Progenitor cell of endocrine pancreas (in vitro differentiated cells): ENCODE results near the gene F2RL3. TPM values are rescaled to one million over a fixed set of nuclear protein-coding genes. Genes with fewer than 3 reads are reported as not detected.
"Not testable (repeated sequence)": the region's sequence is repeated elsewhere in the genome, so short reads cannot be mapped to it uniquely, and the experiment has no call there.

ENCODE experiments used
- DNase-seq: peaks from one replicate; pipeline ENCODE4 v3.0.0; 2021; ENCODE audit warnings: low spot score; ENCODE audit not compliant: unreplicated experiment
- H3K27ac Mint-ChIP-seq: 2 replicates; pipeline ENCODE4 v1.8.0; 2021; ENCODE audit warnings: mild to moderate bottlenecking, moderate library complexity, mixed read lengths
- H3K27me3 Mint-ChIP-seq: 2 replicates; pipeline ENCODE4 v1.8.0; 2021; ENCODE audit warnings: mixed read lengths
- H3K36me3 Mint-ChIP-seq: 2 replicates; pipeline ENCODE4 v1.8.0; 2022; ENCODE audit warnings: mixed read lengths; ENCODE audit not compliant: insufficient read depth
- H3K4me1 Mint-ChIP-seq: 2 replicates; pipeline ENCODE4 v1.8.0; 2021; ENCODE audit warnings: low read depth, mixed read lengths
- H3K4me3 Mint-ChIP-seq: 2 replicates; pipeline ENCODE4 v1.8.0; 2021; ENCODE audit warnings: low read depth, mild to moderate bottlenecking, moderate library complexity, mixed read lengths
- H3K9me3 Mint-ChIP-seq: 2 replicates; pipeline ENCODE4 v1.8.0; 2021; ENCODE audit warnings: low read depth, mixed read lengths
- total RNA-seq: library from RNA; stranded (reverse); gene quantifications from 2 replicates; pipeline ENCODE4 v1.2.1, GENCODE V29; 2021
- TF ChIP-seq, protein P1 (sequence below): fragments of 200-600 bp; sonication (generic); IDR thresholded peaks from one replicate; pipeline ENCODE4 v1.5.0; 2021; ENCODE audit warnings: antibody characterized with exemption, mild to moderate bottlenecking; ENCODE audit not compliant: unreplicated experiment

Gene F2RL3
- total RNA-seq, 1 donor from 2014 or later = not detected

DNA sequence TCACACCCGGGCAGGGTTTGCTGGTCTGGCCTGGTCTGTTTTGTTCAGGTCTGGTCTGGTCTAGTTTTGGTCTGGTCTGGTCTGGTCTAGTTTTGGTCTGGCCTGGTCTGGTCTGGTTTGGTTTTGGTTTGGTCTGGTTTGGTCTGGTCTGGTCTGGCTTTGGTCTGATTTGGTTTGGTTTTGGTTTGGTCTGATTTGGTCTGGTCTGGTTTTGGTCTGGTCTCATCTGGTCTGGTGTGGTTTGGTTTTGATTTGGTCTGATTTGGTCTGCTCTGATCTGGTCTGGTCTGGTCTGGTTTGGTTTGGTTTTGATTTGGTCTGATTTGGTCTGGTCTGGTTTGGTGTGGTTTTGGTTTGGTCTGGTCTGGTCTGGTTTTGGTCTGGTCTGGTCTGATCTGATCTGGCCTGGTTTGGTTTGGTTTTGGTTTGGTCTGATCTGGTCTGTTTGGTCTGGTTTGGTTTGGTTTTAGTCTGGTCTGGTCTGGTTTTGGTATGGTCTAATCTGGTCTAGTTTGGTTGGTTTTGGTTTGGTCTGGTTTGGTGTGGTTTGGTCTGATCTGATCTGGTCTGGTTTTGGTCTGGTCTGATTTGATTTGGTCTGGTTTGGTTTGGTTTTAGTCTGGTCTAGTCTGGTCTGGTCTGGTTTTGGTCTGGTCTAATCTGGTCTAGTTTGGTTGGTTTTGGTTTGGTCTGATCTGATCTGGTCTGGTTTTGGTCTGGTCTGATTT, 14.4 kb upstream of the F2RL3 start:
- Mint-ChIP-seq H3K36me3 (peaks cover 35% of the 10 kb centered on the region), H3K9me3 (no peaks in the 10 kb centered on the region), H3K4me3 (no peak overlapping the region), H3K4me1 (no peaks in the 10 kb centered on the region), H3K27me3 (no peaks in the 10 kb centered on the region), H3K27ac (peak overlapping the region; percentile 95)
- no peak for DNase-seq
- TF ChIP-seq, protein P1, sequence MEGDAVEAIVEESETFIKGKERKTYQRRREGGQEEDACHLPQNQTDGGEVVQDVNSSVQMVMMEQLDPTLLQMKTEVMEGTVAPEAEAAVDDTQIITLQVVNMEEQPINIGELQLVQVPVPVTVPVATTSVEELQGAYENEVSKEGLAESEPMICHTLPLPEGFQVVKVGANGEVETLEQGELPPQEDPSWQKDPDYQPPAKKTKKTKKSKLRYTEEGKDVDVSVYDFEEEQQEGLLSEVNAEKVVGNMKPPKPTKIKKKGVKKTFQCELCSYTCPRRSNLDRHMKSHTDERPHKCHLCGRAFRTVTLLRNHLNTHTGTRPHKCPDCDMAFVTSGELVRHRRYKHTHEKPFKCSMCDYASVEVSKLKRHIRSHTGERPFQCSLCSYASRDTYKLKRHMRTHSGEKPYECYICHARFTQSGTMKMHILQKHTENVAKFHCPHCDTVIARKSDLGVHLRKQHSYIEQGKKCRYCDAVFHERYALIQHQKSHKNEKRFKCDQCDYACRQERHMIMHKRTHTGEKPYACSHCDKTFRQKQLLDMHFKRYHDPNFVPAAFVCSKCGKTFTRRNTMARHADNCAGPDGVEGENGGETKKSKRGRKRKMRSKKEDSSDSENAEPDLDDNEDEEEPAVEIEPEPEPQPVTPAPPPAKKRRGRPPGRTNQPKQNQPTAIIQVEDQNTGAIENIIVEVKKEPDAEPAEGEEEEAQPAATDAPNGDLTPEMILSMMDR = no peak

DNA sequence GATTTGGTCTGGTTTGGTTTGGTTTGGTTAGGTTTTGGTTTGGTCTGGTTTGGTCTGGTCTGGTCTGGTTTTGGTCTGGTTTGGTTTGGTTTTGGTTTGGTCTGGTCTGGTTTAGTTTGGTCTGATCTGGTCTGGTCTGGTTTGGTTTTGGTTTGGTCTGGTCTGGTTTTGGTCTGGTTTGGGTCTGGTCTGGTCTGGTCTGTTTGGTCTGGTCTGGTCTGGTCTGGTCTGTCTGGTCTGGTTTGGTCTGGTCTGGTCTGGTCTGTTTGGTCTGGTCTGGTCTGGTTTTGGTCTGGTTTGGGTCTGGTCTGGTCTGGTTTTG, 13.9 kb upstream of the F2RL3 start:
- not testable (repeated sequence) for H3K9me3 Mint-ChIP-seq, H3K27me3 Mint-ChIP-seq, H3K4me3 Mint-ChIP-seq, H3K4me1 Mint-ChIP-seq, DNase-seq
- H3K27ac Mint-ChIP-seq = peak overlapping the region; percentile 95
- H3K36me3 Mint-ChIP-seq = peaks cover 37% of the 10 kb centered on the region

DNA sequence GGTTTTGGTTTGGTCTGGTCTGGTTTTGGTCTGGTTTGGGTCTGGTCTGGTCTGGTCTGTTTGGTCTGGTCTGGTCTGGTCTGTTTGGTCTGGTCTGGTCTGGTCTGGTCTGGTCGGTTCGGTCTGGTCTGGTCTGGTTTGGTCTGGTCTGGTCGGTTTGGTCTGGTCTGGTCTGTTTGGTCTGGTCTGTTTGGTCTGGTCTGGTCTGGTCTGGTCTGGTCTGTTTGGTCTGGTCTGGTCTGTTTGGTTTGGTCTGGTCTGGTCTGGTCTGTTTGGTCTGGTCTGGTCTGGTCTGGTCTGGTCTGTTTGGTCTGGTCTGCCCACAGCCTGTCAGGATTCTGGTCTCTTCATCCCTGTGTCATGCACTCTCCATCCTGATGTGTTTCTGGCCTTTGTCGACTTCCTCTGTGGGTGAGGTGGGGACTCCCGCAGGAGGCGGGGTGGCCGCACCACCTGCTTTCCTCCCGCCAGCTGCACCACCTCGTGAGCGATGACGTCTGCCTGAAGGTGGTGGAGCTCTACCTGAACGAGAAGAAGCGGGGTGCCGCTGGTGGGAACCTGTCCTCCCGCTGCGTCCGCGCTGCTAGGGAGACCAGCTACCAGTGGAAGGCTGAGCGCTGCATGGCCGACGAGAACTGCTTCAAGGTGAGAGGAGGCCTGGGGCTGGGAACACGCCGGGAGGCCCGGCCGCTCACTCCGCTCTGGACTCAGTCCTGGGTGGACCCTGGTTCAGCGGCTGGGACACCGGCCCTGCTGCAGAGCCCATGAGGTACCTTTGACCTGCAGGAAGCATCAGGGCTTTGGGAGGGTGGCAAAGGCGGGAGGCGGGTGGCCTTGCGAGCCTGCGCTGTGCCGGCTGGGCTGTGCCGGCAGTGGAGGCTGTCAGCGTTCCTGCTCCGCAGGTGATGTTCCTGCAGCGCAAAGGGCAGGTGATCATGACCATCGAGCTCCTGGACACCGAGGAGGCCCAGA, 12.9 kb upstream of the F2RL3 start:
- Mint-ChIP-seq H3K9me3 (no peaks in the 10 kb centered on the region), H3K27ac (peak overlapping the region; percentile 90), H3K4me1 (no peaks in the 10 kb centered on the region), H3K36me3 (peaks cover 43% of the 10 kb centered on the region), H3K4me3 (no peak overlapping the region), H3K27me3 (no peaks in the 10 kb centered on the region)
- DNase-seq = no peak
- TF ChIP-seq, protein P1 = no peak

DNA sequence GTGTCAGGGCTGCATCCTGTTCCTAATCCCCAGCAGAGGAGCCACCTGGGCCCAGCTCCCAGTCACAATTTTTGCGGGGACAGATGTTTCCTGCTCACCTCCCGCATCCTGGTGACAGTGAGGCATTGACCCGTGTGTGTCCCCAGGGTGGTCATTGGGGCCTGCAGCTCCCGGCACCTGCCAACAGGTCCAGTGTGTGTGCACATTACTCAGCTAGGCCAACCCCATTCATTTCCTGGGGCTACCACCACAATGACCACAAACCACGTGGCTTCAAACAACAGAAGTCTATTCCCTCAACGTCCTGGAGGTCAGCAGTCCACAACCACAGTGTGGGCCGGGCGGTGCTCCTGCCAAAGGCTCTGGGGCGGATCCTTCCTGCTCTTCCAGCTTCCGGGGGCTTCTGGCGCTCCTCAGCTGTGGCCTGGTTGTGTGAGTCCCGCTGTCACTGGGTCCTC, 11.9 kb upstream of the F2RL3 start:
- TF ChIP-seq, protein P1 = no peak
- no peaks in the 10 kb centered on the region for H3K27me3 Mint-ChIP-seq
- H3K36me3 Mint-ChIP-seq = peaks cover 44% of the 10 kb centered on the region
- no peak overlapping the region for H3K27ac Mint-ChIP-seq
- no peak for DNase-seq
- H3K9me3 Mint-ChIP-seq = peaks cover 2% of the 10 kb centered on the region
- no peak overlapping the region for H3K4me3 Mint-ChIP-seq
- no peaks in the 10 kb centered on the region for H3K4me1 Mint-ChIP-seq

DNA sequence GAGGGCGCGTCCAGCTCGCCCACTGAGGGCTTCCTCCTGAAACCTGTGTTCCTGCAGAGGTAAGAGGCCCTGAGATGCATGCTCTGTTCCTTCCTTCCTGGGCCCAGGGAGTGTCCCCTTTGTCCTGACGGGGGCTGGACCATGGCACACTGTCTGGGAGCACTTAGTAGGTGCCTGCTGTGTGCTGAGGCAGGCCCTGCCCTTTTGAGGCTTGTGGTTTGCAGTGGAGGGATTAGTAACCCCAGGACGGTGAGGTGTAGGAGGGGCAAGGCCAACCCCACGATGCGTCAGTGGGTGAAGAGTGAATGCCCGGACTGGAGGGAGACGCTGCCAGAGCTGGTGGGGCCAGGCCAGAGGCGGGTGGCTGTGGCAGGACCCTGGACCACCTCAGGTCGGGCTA, 11.2 kb upstream of the F2RL3 start:
- TF ChIP-seq, protein P1 = no peak
- no peaks in the 10 kb centered on the region for H3K4me1 Mint-ChIP-seq
- peaks cover 8% of the 10 kb centered on the region for H3K9me3 Mint-ChIP-seq
- H3K4me3 Mint-ChIP-seq = no peak overlapping the region
- no peaks in the 10 kb centered on the region for H3K27me3 Mint-ChIP-seq
- peaks cover 49% of the 10 kb centered on the region for H3K36me3 Mint-ChIP-seq
- no peak overlapping the region for H3K27ac Mint-ChIP-seq
- DNase-seq = no peak
